Kidney capillary endothelial cell (primary cell): ENCODE measurements around the gene MYMK.
A peak's percentile ranks its signal among the peaks of the same experiment; 100 is the strongest.

Experiments used
- DNase-seq: peaks from one replicate; pipeline ENCODE4 v3.0.0-alpha.2; 2018; ENCODE audit warnings: low spot score

The MYMK gene

DNA sequence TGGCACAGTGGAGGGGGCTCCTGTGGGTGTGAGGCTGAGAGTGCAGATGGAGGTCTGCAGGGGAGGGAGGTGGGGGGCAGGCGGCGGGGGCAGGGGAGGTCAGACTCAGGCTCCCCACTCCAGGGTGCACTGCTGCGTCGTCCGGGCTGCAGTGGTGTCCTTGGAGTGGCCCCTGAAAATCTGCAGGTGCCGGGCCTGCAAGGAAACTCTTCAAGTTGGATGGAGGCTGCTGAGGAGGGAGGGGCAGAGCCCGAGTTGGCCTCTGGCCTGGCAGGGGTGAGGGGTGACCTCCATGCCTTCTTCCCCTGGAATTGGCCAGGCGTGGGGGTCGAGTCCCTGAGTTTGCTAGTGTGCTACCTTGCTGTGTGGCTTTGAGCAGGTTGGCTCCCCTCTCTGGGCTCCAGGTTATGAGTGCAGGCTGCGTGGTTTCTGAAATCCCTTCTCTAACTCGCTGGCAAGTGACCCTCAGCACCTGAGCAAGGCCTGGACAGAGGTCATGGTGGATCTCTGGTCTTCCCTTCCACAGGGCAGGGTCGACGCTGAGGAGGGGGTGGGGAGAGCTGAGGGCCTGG lies 10.6 kb upstream of the MYMK start:
- DNase-seq = no peak

DNA sequence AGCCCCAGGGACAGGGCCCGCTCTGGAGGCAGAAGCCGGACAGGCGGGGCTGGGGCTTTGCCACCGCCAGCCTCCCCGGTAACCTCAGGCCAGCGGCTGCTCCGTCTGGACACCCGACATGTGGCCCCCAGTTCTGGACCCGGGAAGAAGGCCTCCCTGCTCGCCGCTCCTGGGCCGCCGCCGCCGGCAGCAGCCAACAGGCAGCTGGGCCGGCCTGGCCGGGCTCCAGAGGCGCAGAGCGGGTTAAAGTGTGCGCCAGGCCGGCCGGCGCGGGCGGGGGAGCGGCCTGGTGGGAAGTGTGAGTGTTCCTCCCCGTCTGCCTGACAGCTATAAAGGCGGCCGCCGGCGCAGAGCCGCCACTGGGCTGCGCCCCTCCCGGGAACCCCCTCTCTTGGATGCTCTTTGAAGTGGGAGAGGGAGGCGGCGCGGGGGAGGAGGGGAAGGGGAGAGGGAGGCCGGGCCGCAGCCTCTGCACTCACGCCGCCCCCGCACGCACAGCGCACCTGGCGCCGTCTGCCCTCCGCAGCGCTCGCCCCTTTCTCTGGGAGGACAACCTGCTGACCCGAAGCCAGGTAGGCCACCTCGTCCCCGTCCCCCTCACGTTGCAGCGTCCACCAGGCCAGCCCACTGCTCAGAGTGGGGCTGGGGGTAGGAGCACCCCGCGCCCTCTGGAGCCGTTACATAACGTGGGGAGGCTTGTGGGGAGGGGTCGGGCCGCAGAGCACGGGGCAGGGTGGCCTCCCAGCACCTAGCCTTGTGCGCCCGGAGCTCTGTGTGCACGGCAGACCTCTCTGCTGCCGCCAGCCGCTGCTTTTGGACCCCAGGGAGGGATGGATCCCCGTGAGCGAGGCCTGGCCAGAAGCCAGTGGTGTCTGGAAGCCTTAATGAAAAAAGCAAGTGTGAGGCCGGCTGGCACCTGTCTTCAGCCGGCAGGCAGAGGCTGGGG lies 9.9 kb upstream of the MYMK start, which contains the start of gene ADAMTSL2:
Gene ADAMTSL2, plus strand, starts transcription at position 359 of the 946 bp plus-strand sequence. CDS start 2,009 bp downstream, outside the sequence.
- peak; percentile 61 for DNase-seq

DNA sequence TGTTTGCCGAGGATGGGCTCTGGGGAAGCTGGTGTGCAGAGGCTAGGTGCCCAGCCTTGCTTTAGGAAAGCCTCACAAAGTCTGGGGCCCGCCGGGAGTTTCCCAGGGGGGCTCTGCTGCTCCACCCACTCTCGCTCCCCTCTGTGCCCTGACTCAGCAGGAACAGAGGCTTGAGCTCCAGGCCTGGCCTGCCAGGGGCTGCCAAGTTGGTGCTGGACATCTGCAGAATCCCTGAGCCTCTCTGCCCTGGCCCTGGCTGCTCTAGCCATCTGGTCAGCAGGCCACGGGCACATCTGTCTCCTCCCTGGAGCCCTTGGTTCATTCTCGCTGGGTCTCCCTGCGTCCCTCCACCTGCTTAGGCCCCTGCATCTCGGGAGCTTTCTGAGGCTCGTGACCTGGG lies 9.1 kb upstream of the MYMK start:
- no peak for DNase-seq

DNA sequence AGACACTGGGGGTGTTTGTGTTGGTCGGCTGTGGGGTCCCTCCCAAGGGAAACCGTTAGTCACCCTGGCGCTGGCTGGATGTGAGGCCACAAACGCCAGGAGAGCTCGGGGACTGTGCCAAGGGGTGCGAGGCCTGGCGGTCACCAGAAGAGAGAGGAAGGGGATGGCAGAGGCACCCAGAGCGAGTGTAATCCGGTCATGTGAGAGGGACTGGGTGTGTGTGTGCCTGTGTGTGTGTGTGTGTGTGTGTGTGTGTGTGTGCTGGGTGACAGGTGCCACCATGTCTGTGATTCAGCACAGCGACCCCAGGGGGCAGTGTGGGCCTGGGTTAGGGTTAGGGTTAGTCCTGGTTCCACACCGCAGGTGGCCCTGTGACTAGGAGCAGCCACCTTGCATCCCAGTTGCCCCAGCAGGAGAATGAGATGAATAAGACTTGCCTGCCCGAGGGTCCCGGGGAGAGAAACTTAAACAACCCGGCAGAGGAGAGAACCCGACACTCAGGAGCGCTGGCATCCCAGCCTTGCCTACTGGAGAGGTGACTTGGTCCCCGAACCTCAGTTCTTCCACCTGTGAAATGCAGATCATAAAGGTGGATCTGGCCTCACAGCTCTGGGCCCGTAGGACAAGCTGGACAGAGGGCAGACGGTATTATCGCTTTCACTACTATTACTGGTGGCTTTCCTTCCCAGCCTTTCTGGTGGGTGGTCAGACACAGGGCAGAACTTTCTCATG lies 8.3 kb upstream of the MYMK start:
- peak; percentile 52 for DNase-seq

DNA sequence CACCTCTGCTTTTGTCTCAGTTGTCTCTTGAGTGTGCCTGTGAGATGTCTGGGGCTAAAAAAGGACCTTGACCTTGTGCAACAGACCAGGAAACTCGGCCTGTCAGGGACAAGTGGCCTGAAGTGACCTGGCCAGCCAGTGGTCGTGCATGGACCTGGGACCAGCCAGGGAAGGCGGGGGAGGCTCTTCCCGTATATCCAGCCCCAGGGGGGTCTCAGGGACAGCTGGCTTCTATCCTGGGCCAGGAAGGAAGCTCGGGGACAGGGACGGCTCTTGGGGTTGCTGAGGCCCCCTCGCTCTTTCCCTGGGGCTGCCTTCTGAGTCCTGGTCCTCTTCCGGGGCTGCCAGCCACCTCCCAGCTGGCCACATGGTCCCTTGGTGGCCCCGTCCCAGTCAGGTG lies 6.5 kb upstream of the MYMK start:
- DNase-seq = no peak

DNA sequence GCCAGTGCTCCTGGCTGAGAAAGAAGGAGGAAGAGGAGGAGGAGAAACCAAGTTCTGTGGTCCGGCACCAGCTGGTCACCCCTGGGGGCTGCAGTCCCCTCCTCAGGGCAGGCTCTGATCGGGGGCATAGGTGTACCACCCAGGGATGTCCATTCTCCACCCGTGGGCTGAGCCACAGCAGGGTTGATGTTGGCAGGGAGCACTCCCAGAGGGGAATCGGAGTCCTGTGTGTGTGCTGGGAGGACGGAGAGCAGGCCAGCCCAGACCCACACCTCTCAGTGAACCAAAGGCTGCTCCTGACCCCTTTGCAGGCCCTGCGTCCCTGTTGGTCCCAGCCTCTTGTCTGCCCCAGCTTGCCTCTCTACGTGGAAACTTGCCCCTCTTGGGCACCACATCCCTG lies 5.1 kb upstream of the MYMK start:
- DNase-seq = no peak

DNA sequence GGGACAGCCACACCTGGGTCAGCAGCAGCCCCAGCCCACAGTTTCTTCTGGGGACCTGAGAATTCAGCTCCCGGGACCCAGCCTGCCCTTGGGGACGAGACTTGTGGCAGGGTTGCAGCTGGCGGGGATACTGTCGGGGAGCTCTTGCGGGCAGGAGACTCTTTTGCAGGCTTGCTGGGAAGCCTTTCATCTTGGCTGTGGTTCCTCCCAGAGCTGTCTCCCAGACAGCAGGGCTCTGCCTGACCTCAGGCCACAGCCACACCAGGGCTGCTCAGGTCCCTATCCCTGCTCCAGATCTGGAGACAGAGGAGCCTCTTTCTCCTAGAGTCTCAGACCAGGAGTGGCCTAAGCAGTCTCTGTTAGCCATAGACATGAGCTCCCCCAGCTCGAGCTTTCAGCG lies 4.7 kb upstream of the MYMK start:
- no peak for DNase-seq

DNA sequence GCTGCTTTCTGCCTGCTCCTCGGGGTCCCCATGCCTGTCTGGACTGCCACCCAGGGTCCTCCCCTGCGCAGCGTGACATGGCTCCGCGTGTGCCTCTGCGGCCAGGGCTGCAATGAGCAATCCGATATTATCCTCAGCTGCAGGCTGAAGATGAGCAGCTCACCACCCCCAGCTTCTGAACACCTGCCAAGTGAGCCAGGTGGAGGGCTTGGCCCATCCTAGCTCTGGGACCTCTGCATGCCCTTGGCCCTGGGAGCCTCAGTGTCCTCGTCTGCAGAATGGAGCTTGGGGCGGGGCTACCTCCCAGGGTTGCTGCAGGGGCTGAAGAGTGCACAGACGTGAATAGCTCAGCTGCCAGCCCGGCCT lies 4.1 kb upstream of the MYMK start:
- DNase-seq = no peak

DNA sequence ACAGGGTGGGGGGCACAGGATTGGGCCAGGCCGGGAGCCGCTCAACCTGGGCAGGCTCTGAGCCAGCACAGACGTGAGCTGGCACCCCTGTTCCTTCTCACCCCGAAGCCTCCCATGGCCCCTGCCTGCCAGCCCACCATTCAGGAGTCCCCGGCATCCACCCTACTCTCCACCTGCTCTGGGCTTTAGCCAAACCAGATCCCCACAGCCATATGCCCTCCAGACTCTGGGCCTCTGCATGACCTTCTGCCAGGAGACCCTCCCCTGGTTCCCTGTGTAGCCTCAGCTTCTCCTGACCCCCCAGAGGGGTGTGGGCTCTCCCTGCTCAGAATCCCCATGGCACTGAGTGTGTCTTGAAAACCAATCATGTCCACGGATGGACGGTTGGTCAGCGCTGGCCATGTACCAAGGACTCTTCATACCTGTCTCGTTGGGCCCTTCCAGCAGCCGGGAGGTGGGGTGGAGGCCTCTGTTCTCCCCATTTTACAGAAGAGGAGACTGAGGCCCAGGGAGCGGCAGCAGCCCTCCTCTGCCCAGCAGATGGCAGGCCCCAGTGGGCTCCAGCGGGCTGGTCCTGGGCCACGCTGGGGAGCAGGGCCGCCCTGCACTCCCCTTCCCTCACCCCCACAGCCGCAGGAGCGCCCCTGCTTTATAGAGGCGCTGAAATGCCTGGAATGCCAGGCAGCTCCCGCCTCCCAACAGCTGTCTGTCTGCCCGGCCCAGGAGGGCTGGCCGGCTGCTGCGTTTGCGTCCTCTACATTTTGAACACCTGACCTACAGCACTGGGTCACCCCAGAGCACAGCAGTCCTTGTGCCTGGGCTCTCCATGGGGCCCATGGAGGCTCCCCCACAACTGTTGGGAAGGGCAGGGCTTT lies 3.5 kb upstream of the MYMK start:
- DNase-seq = no peak

DNA sequence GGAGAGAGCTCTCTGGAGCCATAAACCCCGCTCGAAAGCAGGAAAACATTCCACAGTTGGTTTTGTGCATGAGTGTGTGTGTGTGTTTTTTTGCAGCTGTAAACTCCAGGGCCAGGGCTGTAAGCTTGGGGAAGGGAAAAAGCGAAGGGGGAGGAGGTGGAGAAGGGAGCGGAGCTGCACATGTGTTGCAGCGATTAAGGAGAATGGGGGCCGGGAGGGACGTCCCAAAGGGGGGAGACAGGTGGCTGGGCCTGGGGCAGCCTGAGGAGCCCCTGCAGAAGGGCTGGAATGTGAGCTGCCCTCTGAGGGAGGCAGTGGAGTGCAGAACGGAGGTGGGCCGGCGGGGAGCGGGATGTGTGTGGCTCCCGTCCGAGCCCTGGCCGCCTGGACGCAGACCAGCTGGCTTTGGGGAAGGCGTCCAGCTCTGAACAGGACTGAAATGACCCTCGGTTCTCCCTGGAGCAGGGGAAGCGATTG lies 2.7 kb upstream of the MYMK start:
- no peak for DNase-seq

DNA sequence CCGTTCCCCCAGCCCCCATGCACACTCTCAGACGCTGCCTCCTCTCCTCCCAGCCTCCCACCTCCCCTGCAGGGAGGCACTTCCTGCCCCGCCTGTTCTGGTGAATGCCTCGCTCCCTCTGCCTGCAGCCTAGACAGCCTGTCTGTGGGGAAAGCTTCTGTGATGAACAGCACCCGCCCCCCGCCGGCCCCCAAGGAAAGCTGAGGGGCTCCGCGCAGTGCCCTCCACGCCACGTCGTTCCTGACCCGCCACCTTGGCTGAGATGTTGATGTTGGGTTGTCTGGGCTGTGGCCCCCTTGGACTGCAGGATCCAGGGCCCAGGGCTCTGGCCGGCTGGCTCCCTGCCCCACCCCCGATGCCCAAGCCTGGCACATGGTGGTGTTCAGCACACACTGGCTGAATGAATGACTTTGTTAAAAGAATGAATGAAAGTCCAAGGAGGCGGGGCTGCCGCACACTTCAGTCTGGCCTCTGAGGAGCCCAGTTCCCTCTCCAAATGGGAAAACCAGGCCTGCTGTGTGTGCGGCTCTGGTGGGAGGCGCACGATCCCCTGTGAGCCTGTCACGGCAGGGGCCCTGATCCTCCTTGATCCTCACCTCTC lies 2.1 kb upstream of the MYMK start:
- DNase-seq = no peak

DNA sequence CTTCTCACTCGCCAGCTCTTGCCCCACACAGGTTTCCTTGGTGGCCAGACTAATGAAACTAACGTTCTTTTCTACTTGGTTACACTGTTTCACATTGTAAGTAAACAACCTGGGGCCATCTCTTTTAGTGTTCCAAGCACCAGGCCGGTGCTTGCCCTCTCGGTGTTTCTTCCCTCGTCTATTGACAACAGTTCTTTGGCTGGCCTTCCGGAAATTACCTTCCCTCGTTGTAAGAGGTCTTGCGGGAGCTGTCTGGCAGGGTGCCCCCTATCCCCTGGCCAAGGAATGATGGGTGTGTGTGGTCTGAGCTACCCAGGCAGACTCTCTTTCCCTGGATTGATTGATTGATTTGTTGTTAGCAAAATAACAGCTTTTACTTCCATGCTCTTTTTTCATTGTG lies 918 bp upstream of the MYMK start:
- no peak for DNase-seq

DNA sequence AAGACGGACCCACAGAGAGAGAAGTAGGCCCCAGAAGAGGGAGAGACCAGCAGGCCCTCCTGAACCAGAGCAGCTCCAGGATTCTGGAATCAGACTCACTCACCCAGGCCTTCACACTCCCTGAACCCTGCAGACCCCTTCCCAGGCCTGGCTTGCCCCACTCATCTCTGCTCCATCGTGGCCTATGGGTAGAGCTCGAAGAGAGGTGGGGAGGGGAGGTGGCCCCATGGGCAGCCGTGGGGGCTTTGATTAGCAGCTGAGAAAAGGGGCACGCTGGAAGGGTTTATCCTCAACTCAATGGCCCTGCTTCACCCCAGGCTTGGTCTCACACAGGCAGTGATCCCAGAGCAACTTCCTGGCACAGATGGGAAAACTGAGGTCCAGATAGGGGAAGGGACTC lies 613 bp downstream of the MYMK start:
- DNase-seq = no peak

DNA sequence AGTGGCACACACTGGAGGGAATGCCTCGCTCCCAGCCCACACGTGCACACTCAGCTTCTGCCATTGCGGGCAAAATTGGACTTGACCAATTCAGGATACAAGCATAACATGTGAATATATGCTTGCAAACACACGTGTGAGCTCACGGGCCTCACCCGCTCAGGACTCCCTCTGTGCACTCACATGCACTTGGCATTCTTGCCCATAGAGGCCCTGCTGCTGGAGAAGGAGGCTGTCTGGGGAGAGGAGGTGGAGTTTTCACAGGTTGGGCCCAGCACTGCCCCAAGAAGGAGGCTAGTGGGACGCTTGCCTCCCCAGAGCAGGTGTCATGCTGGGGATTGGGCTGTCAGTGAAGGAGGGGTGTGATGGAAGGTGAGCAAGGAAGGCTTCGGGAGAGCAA lies 1.7 kb downstream of the MYMK start:
- DNase-seq = no peak

DNA sequence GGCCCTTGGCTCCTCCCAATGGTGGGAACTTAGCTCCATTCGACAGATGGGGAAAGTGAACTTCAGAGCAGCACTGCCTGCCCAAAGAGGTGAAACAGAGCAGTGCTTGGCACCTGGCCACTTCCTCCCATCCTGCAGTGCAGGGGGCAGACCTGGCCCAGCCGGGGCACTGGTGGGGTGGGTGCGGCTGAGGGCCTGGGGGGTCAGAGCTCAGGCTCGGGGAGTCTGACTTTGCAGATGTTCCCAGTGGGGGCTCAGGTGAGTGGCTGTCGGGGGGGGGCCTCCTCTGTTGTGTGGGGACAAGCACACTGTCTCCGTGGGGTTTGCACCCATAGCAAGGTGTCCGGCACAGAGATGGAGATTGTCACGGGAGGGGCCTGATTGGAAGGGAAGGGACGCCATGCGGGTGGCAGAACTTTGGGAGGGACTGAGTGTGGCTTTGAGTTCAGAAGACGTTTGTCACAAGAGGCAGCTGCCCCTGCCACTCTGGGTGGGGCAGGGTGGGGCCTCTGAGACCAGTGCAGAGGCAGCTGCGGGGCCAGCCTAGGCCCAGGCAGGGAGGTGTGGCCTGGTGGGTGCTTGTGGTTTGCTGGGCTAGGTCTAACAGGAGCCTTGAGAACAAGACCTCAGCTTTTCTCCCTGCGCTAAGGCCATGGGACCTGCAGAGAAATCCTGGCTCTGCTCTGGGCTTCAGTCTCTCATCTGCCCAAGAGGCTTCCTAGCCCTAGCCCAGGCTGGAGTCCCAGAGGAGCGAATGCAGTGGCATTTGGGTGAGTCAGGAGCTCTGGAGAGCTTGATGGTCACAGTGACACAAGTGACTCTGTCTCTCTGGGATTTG lies 2.5 kb downstream of the MYMK start:
- no peak for DNase-seq

DNA sequence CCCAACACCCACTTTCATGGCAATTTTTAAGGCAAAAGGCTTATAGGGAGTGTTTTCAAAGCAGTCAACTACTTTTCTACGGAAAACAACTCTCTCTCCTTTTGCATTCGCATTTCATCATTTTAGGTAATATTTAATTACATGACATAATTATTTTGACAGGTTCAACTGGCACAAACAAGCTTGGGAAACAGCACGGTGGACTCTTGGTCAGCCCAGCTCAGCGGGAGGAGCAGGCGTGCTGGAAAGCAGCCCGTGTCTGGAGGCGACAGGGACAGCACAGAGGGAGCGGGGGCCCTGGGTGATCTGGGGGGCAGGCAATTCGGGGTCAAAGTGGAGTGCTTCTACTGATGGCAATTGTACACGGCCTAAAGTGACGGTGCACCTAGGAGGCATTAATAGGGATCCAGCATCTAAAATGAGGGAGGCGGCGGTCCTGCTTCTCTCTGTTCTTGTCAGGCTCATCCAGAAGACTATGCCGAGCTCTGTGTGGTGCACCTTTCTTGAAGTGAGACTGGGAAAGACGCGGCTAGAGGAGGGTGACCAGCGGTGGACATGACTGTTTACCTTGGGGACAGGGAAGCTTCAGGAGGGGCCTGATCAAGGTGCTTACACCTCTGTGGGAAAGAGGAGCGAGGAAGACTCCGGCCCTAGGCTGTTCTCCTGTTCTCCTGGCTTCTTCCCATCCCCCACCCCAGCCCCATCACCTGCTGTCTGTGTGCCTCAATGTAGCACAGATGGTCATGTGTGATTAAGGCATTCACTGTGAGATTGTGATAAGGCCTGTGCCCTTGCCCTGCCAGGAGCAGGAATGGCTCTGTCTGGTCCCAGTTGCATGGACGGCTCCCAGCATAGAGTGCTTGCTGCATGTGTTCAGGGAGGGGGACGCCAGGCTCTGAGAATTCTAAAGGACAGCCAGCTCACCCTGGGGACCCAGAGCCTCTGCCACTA lies 3.4 kb downstream of the MYMK start:
- no peak for DNase-seq

DNA sequence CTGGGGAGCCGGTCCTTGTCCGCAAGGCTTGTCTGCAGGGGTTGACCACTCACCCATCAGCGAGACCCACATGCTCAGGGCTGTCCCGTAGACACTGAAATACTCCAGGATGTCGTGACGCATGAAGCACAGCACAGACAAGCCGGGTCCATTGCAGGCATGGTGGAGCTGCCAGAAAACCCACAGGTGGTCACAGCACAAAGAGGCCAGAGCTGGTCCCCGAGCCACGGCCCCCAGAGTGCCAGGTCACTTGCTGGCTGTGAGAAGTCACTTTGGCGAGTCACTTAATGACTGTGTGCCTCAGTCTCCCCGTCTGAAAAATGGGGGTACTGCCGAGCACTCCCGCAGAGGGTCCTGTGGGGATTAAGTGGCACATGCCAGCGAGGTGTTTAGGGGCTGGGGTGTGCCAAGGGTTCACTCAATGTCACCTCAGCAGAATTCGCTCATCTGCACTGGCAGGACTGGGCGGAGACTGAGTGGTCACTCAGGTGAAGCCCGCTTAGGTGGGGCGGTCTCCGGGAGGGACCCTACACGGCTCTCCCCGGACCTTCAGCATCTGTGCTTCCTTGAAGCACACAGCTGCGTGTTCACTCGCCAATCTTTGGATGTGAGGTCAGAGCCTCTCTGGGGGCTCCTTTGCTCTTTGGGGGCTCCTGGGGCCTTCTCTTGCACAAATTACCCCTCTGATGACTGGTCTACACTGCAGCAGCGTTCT lies 4.5 kb downstream of the MYMK start:
- DNase-seq = no peak

DNA sequence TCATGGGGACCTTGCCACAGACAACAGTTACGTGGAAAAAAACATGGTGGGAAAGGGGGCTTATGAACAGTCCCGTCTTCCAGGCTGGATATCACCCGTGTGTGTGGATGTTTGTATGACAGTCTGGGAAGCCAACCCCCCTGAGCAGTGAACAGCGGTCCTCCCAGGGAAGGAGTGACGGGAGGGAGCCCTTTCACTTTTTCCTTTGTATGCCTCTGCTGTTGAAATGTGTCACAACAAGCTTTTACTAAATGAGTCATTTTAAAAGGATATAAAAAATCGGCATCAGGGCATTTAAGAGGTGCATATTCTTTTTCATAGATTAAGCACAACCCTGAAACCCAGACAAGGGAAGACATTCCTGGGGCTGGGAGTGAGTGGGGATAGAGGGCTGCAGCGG lies 5.1 kb downstream of the MYMK start:
- peak; percentile 12 for DNase-seq
